GM23338 (cell line): ENCODE data around the gene IKBKE.

ENCODE experiments used
- CREB1 ChIP-seq: fragments of 250-450 bp; sonication (Bioruptor Pico); IDR thresholded peaks from 2 replicates; pipeline ENCODE4 v1.5.0; 2020; ENCODE audit warnings: low read depth, mild to moderate bottlenecking, moderate library complexity
- CTCF ChIP-seq, 2 experiments: fragments of 200-600 bp in 1 of 2; sonication (generic) in 1 of 2; conservative IDR thresholded peaks; 2 replicates each; pipeline versions ENCODE4 v1.5.1 to v1.6.1; 2016 to 2017; ENCODE audit warnings: antibody characterized with exemption in 2 of 2, low read depth in 2 of 2, mild to moderate bottlenecking in 2 of 2, moderate library complexity in 1 of 2
- ETS1 ChIP-seq: IDR thresholded peaks from 2 replicates; pipeline ENCODE4 v1.6.1; 2016; ENCODE audit warnings: antibody characterized with exemption
- EZH2 ChIP-seq: fragments of 200-600 bp; sonication (generic); IDR thresholded peaks from one replicate; pipeline ENCODE4 v1.8.0; 2017; ENCODE audit warnings: antibody characterized with exemption, mild to moderate bottlenecking, low read depth; ENCODE audit not compliant: unreplicated experiment
- EZH2phosphoT487 ChIP-seq: fragments of 200-600 bp; sonication (generic); IDR thresholded peaks from one replicate; pipeline ENCODE4 v1.8.1; 2018; ENCODE audit warnings: antibody characterized with exemption; ENCODE audit not compliant: unreplicated experiment
- POLR2AphosphoS5 ChIP-seq: IDR thresholded peaks from 2 replicates; pipeline ENCODE4 v1.6.1; 2016; ENCODE audit warnings: antibody characterized with exemption, low read depth
- REST ChIP-seq: IDR thresholded peaks from one replicate; pipeline ENCODE4 v1.6.1; 2018; ENCODE audit warnings: antibody characterized with exemption; ENCODE audit not compliant: unreplicated experiment
- STAT1 ChIP-seq: IDR thresholded peaks from one replicate; pipeline ENCODE4 v1.6.1; 2016; ENCODE audit warnings: antibody characterized with exemption; ENCODE audit not compliant: unreplicated experiment
- ZNF114 ChIP-seq: fragments of 250-450 bp; sonication (Bioruptor Pico); IDR thresholded peaks from 2 replicates; pipeline ENCODE4 v1.5.0; 2020; ENCODE audit warnings: mild to moderate bottlenecking, moderate library complexity

DNA sequence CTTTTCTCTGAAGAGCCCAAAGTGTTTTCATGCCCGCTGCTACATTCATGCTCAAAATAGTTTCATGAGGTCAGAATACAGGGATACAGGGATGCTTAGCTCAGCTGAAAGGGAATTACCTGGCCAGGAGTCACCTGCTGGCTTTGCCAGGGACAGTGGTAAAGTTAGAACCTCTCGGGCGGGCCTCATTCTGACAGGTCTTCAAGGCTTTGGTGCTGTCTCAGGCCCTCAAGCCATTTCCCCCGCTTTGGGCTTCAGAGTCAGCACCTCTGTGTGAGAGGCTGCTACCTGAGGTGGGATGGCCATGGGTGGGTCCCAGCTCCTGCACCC, 42.5 kb downstream of the IKBKE start:
- TF ChIP-seq CTCF (conservative IDR thresholded peaks at IDR 0.05; ENCODE audit: low read depth in 2 of 2), result no peak
- TF ChIP-seq CREB1, result no peak
- TF ChIP-seq EZH2, result no peak
- no peak for TF ChIP-seq EZH2phosphoT487
- no peak for TF ChIP-seq POLR2AphosphoS5
- no peak for TF ChIP-seq REST
- no peak for TF ChIP-seq STAT1
- TF ChIP-seq ETS1, result no peak
- no peak for TF ChIP-seq ZNF114
